Measurements from ENCODE around the gene ZNF784.
A peak's percentile ranks its signal among the peaks of the same experiment; 100 is the strongest.

Gene ZNF784

DNA sequence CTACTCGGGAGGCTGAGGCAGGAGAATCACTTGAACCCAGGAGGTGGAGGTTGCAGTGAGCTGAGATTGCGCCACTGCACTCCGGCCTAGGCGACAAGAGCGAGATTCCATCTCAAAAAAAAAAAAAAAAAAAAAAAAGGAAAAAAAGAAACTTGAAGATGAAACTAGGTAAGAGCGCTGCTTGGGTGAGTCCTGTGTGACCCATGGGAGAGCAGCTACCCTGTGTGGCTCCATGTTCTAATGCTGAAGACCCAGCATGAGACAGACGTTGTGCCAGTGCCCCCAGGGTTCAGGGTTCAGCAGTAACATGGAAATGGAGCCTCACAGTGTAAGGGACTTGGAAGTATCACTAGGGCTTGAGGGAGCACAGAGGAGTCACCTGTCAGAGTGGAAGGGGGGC is 5.9 kb downstream of the ZNF784 start:
- DNase-seq, result no peak

DNA sequence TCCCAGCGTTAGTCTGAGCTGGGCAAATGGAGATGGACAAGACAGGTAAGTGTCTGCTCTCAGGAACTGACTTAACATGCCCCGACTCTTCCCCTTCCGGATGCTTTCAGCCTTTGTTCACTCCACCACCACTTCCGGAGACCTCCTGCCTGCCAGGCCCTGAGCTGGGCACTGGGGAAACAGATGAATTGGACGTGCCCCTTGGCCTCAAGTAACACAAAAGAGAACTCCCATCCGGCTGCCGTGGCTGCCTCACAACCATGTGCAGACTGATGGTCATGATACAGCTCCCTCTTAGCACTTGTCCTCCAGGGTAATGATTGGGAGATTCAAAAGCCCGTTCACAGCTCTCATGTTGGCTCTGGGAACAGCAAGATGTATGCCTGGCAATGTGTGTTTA is 6.9 kb downstream of the ZNF784 start:
- DNase-seq, result no peak

- no peak for DNase-seq
Measured at GRCh38 chr19:55616395-55616875, 7.9 kb downstream of the ZNF784 start.

- no peak for DNase-seq
Measured at GRCh38 chr19:55615543-55616394, 8.6 kb downstream of the ZNF784 start.

GRCh38 chr19:55614711-55615542 is 9.4 kb downstream of the ZNF784 start:
- no peak for DNase-seq

GRCh38 chr19:55613930-55614710 is 10.2 kb downstream of the ZNF784 start:
- no peak for DNase-seq

- DNase-seq, result no peak
Measured at GRCh38 chr19:55613396-55613795, 11.0 kb downstream of the ZNF784 start.

- no peak for DNase-seq
Measured at GRCh38 chr19:55611983-55612645, 12.3 kb downstream of the ZNF784 start.

GRCh38 chr19:55611300-55611982 is 12.9 kb downstream of the ZNF784 start:
- no peak for DNase-seq

DNA sequence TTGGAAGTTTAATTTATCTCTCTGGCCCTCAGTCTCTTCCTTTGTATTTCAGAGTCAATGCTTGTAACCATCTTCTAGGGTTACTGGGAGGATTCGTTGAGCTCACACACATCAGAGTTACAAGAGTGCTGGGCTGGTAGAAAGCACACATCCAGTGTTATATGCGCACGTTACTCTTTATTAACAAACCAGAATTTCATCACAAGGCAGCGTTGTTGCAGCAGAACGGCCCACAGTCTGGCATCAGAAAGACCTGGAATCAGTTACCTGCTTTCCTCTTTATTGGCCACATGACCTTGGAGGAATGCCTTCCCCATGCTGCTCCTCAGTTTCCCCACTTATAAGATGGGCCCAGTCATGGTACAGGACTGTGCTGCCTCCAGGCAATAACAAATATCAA is 15.0 kb downstream of the ZNF784 start:
- DNase-seq, result no peak

GRCh38 chr19:55606817-55607216 is 17.5 kb downstream of the ZNF784 start:
- no peak for DNase-seq

- DNase-seq, result no peak
Measured at GRCh38 chr19:55606471-55606787, 17.9 kb downstream of the ZNF784 start.

DNA sequence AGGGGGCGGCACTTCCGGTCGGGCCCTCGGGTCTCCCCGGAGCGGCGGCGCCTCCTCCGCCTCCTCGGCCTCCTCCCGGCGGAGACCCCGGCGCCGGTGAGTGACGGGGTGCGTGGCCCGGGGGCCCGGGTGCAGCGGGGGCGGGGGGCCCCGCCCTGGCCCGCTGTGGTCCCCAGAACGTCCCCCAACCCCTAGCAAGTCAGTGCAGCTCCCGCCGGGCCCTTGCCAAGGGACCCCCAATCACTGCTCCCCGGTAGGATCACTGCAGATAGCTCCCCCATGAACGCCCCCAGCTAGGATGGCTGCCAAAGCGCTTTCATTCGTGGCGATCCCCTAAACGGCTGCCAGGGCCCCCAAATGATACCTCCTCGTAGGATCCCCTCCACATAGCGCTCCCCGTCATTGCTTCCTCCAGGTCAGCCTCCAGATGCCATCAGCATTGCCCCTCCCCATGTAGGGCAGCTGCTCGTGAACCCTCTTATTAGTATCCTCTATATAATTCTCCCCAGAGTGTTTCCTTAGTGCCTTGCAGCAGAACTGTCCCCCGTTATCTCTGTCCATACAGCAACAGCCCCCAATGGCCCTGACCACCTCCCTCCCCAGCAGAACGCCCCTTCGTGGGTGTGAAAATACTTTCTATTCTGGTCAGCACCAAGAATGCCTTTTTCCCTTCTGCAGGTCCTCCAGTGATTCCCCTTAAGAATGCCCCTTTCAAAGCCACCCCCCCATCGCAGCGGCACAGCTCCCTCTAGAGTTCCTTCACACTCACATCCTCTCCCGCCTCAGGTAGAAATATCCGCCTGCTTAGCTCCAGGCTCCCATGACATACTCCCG is 18.5 kb downstream of the ZNF784 start, which contains the start of gene ZNF865:
Gene ZNF865, plus strand, starts transcription at position 11 of the 834 bp plus-strand sequence. CDS start 7,972 bp downstream, outside the sequence.
- DNase-seq, result peak; percentile 81

DNA sequence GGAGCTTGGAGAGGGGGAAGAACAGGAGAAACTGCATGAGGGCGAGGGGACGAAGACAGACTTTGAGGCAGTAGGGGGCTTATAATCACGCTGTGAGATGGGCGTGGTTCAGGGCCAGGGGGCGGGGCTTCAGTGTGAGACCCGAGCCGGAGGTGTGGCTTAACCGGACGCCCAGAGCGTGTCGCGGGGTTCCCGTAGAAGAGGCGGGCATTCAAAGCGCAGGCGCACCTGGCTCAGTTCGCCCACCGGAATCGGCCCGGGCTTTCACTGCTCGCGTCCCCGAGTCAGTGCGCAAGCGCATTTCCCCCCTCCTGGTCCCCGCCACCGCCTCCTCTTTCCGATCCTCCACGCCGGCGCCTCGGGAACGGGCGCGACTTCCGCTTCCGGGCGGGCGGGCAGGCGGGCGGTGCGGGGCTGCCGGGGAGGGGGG is 19.1 kb downstream of the ZNF784 start:
- peak; percentile 100 for DNase-seq

- DNase-seq, result no peak
Measured at GRCh38 chr19:55603581-55604292, 20.6 kb downstream of the ZNF784 start.

DNA sequence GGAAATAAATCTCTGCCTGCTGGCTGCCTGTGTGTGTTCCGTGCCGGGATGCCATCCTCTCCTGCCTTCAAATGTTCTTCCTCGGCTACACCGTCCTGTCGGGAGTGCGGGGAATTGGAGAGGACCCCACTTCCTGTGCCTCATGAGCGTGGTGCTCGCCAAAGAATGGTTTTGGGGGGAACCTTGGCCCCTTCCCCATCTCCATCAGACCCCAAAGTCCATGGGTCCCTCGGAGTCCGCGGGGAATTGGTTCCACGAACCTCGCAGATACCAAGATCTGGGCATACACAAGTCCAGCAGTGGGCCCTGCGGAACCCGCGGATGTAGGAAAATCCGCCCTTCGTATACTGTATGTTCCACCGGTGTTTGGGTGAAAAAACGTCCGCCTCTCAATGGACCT is 21.3 kb downstream of the ZNF784 start:
- no peak for DNase-seq

- no peak for DNase-seq
Measured at GRCh38 chr19:55602104-55603001, 22.0 kb downstream of the ZNF784 start.

DNA sequence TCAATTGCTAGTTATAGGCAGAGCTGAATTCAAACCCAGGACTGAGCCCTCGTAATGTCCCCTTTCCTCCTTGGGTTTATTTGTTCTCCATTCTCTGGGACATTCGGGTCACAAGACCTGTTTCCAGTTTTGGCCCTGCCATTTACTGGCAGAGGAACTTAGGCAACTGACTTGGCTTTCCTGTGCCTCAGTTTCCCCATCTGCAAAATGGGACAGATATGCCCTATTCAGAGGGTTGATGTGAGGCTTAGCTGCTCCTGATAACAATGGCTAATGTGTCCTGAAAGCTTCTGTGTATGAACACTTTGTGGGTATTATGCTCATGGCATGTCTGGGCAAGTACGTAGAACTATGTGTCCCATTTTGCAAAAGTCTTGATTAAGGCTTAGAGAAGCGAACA is 23.3 kb downstream of the ZNF784 start:
- no peak for DNase-seq

DNA sequence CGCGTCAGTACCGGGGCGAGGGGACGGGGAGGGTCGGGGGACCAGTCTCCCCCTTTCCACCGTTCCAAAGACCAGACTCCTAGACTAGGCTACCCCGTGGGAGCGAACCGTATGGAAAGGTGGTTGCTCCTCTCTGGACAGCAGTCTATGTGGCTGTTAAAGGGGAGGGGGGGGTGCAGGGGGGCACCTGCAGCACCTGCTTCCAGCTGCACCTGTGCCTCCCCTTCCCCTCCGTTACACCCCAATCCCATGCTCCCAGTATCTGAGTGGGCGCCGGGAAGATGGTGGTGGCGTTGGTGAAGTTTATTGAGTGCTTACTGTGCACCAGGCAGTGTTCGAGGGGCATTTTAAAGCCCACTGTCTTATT is 23.7 kb downstream of the ZNF784 start:
- no peak for DNase-seq

Data from activated CD4-positive, alpha-beta T cell treated with anti-CD3 and anti-CD28 coated beads for 48 hours (primary cell).